GM21576 (cell line): ENCODE data around the gene ELANE.
"Not testable (repeated sequence)": the region's sequence is repeated elsewhere in the genome, so short reads cannot be mapped to it uniquely, and the experiment has no call there.

Source experiments
- ATAC-seq: cut with Tn5 transposase; IDR thresholded peaks from one replicate; pipeline ENCODE4 v1.9.1; 2021; ENCODE audit warnings: mild to moderate bottlenecking, moderate library complexity; ENCODE audit not compliant: unreplicated experiment

The ELANE gene

DNA sequence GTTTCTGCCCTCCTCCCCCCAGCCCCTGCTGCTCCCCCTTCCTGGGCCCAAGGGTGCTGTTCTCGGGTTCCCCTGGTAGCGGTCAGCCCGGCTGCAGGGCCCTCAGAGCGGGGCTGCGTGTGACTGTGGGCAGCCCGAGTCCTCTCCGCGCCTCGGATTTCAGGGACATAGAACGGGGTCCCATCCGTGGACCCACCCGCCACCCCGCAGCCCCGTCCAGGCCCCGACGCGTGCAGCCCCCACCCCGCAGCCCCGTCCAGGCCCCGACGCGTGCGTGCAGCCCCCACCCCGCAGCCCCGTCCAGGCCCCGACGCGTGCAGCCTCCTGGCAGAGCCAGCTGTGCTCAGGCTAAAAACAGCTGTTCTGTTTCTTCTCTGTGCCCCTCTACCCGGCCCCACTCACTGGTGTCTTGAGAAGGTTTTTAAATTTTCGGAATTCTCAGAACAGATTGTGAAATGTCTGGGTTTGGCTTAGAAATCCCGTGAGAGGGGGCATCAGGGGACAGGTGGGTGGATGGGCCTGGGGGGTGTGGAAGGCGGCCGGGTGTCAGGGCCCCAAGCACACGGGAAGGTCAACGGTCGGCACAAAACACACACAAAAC lies 16.8 kb upstream of the ELANE start:
- ATAC-seq, result no peak

DNA sequence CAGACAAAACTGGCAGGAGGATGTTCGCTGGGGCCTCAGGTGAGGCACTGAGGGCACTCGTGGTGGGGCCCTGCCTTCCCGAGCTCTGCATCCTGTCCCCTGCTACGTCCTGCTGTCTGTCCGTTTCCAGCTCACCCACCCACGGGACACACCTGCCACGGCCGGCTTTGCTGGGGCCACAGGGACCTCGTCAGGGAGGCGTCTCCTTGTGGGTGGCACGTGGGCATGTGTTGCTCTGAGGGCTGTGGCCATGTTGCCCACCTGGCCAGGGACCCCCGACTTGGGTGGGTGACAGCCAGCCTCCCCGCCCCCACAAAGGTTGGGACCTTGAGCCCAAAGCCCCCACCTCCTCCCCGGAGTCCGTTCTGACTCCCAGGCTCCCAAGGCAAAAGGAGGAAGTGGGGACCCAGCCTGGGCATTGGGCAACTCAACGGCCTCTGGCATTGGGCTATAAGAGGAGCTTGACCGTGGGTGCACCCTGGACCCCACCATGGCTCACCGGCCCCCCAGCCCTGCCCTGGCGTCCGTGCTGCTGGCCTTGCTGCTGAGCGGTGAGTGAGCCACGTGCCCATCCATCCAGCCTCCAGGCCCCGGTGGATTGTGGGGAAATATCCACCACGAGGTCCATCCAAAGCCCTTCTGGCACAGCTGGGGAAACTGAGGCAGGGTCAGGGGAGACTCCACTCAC lies 11.4 kb upstream of the ELANE start, which contains the start of gene PRTN3:
PRTN3 (plus strand) TSS at position 481 of the 688 bp plus-strand sequence; CDS start at position 491, 10 bp downstream.
- ATAC-seq, result no peak

DNA sequence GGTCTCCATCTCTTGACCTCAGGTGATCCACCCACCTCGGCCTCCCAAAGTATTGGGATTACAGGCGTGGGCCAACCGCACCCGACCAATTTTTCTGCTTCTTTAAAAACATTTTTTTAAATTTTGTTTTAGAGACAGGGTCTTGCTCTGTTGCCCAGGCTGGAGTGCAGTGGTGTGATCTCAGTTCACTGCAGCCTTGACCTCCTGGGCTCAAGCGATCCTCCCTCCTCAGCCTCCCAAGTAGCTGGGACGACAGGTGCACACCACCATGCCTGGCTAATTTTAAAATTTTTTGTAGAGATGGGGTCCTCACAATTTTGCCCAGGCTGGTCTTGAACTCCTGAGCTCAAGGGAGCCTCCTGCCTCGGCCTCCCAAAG lies 9.3 kb upstream of the ELANE start:
- ATAC-seq, result not testable (repeated sequence)

- ATAC-seq, result no peak
Observed at GRCh38 chr19:843180-843835, 8.8 kb upstream of the ELANE start.

DNA sequence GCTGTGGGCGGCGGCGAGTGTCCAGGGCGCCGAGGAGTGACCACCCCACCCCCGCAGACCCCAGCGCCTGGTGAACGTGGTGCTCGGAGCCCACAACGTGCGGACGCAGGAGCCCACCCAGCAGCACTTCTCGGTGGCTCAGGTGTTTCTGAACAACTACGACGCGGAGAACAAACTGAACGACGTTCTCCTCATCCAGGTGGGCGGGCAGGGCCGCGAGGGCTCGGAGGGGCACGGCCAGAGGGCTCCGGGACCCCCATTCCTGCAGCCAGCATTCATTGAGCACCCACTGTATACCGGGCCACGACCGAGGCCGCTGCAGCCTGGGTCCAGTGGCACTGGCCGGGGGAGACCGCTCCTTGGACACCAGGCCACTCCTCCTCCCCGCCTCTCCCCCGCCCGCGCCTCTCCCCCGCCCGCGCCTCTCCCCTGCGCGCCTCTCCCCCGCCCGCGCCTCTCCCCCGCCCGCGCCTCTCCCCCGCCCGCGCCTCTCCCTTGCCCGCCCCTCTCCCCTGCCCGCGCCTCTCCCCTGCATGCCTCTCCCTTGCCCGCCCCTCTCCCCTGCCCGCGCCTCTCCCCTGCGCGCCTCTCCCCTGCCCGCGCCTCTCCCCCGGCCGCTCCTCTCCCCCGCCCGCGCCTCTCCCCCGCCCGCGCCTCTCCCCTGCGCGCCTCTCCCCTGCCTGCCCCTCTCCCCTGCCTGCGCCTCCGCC lies 8.1 kb upstream of the ELANE start:
- ATAC-seq, result no peak

GRCh38 chr19:844546-844971 lies 7.5 kb upstream of the ELANE start:
- ATAC-seq, result no peak

DNA sequence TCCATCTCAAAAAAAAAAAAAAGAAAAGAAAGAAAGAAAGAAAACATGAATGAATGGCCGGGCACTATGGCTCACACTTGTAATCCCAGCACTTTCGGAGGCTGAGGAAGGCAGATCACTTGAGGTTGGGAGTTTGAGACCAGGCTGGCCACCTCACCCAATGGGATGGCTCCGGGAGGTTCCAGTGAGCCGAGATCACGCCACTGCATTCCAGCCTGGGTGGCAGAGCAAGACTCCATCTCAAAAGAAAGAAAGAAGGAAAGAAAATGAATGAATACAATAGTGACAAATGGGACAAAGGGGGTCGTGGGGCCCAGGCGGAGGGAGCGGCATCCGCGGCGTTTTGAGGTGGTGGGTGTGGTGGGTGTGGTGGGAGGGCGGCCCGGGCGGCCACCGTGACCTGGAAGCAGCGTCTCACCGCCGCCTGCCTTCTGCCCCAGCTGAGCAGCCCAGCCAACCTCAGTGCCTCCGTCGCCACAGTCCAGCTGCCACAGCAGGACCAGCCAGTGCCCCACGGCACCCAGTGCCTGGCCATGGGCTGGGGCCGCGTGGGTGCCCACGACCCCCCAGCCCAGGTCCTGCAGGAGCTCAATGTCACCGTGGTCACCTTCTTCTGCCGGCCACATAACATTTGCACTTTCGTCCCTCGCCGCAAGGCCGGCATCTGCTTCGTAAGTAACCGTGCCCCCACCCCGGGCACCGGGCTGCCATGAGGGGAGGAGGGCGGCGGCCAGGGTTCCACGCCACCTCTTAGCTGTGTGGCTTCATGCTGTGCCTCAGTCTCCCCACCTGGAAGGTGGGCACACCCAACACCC lies 6.2 kb upstream of the ELANE start:
- no peak for ATAC-seq

DNA sequence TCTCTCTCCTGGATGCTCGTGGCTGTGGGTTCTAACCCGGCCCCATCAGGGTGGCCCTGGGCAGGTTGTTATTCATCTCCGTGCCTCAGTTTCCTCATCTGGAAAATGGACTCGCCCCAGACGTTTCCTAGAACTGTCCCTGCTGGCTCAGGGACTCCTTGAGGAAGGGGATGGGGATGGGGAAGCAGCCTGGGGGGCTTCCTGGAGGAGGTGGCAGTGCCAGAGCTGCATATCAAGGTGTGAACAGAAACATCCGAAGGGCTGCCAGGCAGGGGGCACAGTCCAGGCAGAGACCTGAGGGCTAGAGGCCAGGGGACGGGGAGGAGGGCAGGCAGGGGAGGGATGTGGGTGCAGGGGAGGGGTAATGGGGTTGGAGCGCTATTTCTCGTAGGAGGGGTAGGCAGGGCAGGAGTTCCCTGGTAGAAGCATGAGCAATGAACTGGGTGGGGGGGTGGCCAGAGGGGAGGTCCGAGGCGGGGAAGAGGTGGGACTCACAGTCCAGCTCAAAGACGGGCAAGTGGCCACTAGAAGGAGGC lies 3.6 kb upstream of the ELANE start:
- ATAC-seq, result no peak

DNA sequence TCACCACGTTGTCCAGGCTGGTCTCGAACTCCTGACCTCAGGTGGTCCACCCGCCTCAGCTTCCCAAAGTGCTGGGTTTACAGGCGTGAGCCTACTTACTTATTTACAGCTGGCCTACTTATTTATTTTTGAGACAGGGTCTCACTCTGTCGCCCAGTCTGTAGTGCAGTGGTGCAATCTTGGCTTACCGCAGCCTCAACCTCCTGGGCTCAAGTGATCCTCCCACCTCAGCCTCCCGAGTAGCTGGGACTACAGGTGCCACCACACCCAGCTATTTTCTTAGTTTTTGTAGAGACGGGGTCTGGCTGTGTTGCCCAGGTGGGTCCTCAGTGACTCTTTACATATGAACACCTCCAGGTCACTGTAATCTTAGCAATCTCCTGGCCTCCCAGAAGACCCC lies 2.9 kb upstream of the ELANE start:
- ATAC-seq, result not testable (repeated sequence)

GRCh38 chr19:850221-850978 lies 1.7 kb upstream of the ELANE start:
- no peak for ATAC-seq

GRCh38 chr19:850979-851335 lies 1.1 kb upstream of the ELANE start:
- ATAC-seq, result no peak

GRCh38 chr19:853014-853585 lies 997 bp downstream of the ELANE start:
- ATAC-seq, result no peak

GRCh38 chr19:853614-854220 lies 1.6 kb downstream of the ELANE start:
- not testable (repeated sequence) for ATAC-seq

DNA sequence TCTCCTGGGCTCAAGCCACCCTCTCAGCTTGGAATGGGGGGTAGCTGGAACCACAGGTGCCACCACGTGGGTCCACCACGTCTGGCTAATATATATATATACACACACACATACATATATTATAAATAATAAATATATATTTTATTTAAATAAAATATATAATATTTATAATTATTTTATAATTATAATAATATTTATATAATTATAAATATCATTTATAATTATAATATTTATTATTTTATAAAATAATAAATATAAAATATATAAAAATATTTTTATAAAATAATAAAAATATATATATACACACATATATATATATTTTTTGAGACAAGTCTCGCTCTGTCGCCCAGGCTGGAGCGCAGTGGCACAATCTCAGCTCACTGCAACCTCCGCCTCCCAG lies 2.4 kb downstream of the ELANE start:
- ATAC-seq, result no peak

- ATAC-seq, result no peak
Observed at GRCh38 chr19:855142-855541, 3.0 kb downstream of the ELANE start.

- ATAC-seq, result no peak
Observed at GRCh38 chr19:855566-856120, 3.5 kb downstream of the ELANE start.

DNA sequence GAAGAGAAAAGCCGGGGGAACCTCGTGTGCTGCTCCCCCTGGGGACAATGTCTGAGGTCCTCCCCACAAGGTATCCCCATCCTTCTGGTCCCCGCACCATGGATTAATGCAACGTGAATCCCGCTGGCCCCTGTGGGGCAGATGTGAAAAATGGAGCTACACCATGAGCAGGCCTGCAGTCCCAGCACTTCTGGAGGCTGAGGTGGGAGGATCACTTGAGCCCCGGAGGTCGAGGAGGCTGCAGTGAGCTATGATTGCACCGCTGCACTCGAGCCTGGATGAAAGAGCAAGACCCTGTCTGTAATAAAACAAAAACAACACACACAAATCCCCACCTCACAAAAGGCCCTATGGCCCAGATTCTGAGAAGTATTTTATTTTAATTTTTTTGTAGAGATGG lies 6.2 kb downstream of the ELANE start:
- ATAC-seq, result no peak
